Fibroblast of pulmonary artery (primary cell): ENCODE results near the gene LYPD6B.

ENCODE experiments used
- DNase-seq: peaks from one replicate; pipeline ENCODE4 v3.0.0-alpha.2; 2010; ENCODE audit warnings: low read depth
- H3K4me3 ChIP-seq: replicated peaks from 2 replicates; pipeline ENCODE4 v1.5.1; 2011; ENCODE audit warnings: low read depth, mild to moderate bottlenecking, control low read depth, low read length, moderate library complexity
- CTCF ChIP-seq: IDR thresholded peaks from 2 replicates; pipeline ENCODE4 v1.5.1; 2011; ENCODE audit warnings: mild to moderate bottlenecking, control low read depth, low read length, inconsistent platforms; ENCODE audit errors: missing control alignments

Gene LYPD6B

GRCh38 chr2:149173220-149173619 is 134.7 kb downstream of the LYPD6B start:
- no peak for TF ChIP-seq CTCF
- no peak for DNase-seq
- no peak overlapping the region for H3K4me3 ChIP-seq

GRCh38 chr2:149175956-149176355 is 137.5 kb downstream of the LYPD6B start:
- H3K4me3 ChIP-seq = no peak overlapping the region
- no peak for DNase-seq
- no peak for TF ChIP-seq CTCF

- no peak overlapping the region for H3K4me3 ChIP-seq
- DNase-seq = no peak
- no peak for TF ChIP-seq CTCF
Measured at GRCh38 chr2:149178612-149179011, 140.1 kb downstream of the LYPD6B start.

- no peak for DNase-seq
- no peak for TF ChIP-seq CTCF
- no peak overlapping the region for H3K4me3 ChIP-seq
Measured at GRCh38 chr2:149180226-149180875, 141.9 kb downstream of the LYPD6B start.

- no peak for DNase-seq
Measured at GRCh38 chr2:149183187-149183586, 144.7 kb downstream of the LYPD6B start.

GRCh38 chr2:149184991-149185390 is 146.5 kb downstream of the LYPD6B start:
- no peak for TF ChIP-seq CTCF
- no peak overlapping the region for H3K4me3 ChIP-seq
- no peak for DNase-seq

More at GRCh38 chr2:149183187-149183586, 144.7 kb downstream of the LYPD6B start:
- TF ChIP-seq CTCF = no peak
- no peak overlapping the region for H3K4me3 ChIP-seq

- no peak for DNase-seq
- TF ChIP-seq CTCF = no peak
- H3K4me3 ChIP-seq = no peak overlapping the region
Measured at GRCh38 chr2:149185942-149186490, 147.5 kb downstream of the LYPD6B start.
